OCI-LY3 (cell line): ENCODE data around the gene GALNS.

Experiments used
- H2AFZ ChIP-seq: fragments of 200-600, 300-600 bp; shearing (Covaris generic); 2 replicates; pipeline ENCODE4 v1.6.0; 2014; ENCODE audit warnings: antibody characterized with exemption, low read depth, low read length
- H3K27ac ChIP-seq: fragments of 200-600, 300-600 bp; sonication (generic); 2 replicates; pipeline ENCODE4 v1.5.1; 2014; ENCODE audit warnings: mild to moderate bottlenecking, low read length, moderate library complexity, mixed read lengths
- H3K27me3 ChIP-seq: fragments of 200-600, 300-600 bp; sonication (generic); 2 replicates; pipeline ENCODE4 v1.6.1; 2014; ENCODE audit warnings: low read depth, low read length, mixed read lengths
- H3K36me3 ChIP-seq: fragments of 200-600, 300-600 bp; sonication (generic); replicated peaks from 2 replicates; pipeline ENCODE3; 2014; ENCODE audit warnings: low read depth, low read length, mixed read lengths
- H3K4me1 ChIP-seq: fragments of 300-600, 200-600 bp; sonication (generic); 2 replicates; pipeline ENCODE4 v1.6.1; 2014; ENCODE audit warnings: low read length, mixed read lengths
- H3K4me2 ChIP-seq: fragments of 200-600, 300-600 bp; sonication (generic); 2 replicates; pipeline ENCODE4 v1.6.1; 2014; ENCODE audit warnings: low read length, mixed read lengths
- H3K4me3 ChIP-seq: fragments of 300-600, 200-600 bp; sonication (generic); 2 replicates; pipeline ENCODE4 v1.5.1; 2014; ENCODE audit warnings: antibody characterized with exemption, mild to moderate bottlenecking, low read length, moderate library complexity
- H3K79me2 ChIP-seq: fragments of 300-600, 200-600 bp; shearing (Covaris generic); 2 replicates; pipeline ENCODE4 v1.6.1; 2014; ENCODE audit warnings: mild to moderate bottlenecking, low read length, mixed read lengths
- H3K9ac ChIP-seq: fragments of 300-600, 200-600 bp; shearing (Covaris generic); 2 replicates; pipeline ENCODE4 v1.6.0; 2014; ENCODE audit warnings: mild to moderate bottlenecking, low read length, moderate library complexity
- H3K9me3 ChIP-seq: fragments of 200-600, 300-600 bp; shearing (Covaris generic); 2 replicates; pipeline ENCODE4 v1.6.1; 2014; ENCODE audit warnings: low read length, mixed read lengths; ENCODE audit not compliant: insufficient read depth
- H4K20me1 ChIP-seq: fragments of 200-600, 300-600 bp; sonication (generic); 2 replicates; pipeline ENCODE4 v1.6.1; 2016; ENCODE audit warnings: low read length, mixed read lengths; ENCODE audit not compliant: insufficient read depth
- CTCF ChIP-seq: fragments of 200-600, 300-600 bp; sonication (generic); IDR thresholded peaks from 2 replicates; pipeline ENCODE4 v1.5.1; 2014; ENCODE audit warnings: antibody characterized with exemption, low read length, low read depth
- EZH2phosphoT487 ChIP-seq: fragments of 200-600 bp; shearing (Covaris generic); IDR thresholded peaks from 2 replicates; pipeline ENCODE4 v1.6.1; 2018; ENCODE audit warnings: antibody characterized with exemption, mixed run types, low read depth

The GALNS gene

GRCh38 chr16:88836791-88837190 is 20.0 kb downstream of the GALNS start:
- Histone ChIP-seq H4K20me1 (no peaks in the 10 kb centered on the region), H3K27me3 (no peaks in the 10 kb centered on the region), H3K4me2 (no peak overlapping the region), H3K9ac (no peak overlapping the region), H3K4me1 (peaks cover 5% of the 10 kb centered on the region; the same call in 1 of the 2 replicates), H3K27ac (no peak overlapping the region), H3K79me2 (no peaks in the 10 kb centered on the region), H3K4me3 (no peak overlapping the region), H3K36me3 (no peaks in the 10 kb centered on the region), H2AFZ (no peak overlapping the region), H3K9me3 (no peaks in the 10 kb centered on the region)
- no peak for TF ChIP-seq CTCF
- TF ChIP-seq EZH2phosphoT487, result no peak

GRCh38 chr16:88835818-88836217 is 20.9 kb downstream of the GALNS start:
- no peak overlapping the region for H3K9ac ChIP-seq
- no peak overlapping the region for H2AFZ ChIP-seq
- no peaks in the 10 kb centered on the region for H3K79me2 ChIP-seq
- H3K9me3 ChIP-seq, result no peaks in the 10 kb centered on the region
- H3K27ac ChIP-seq, result no peak overlapping the region
- H3K4me3 ChIP-seq, result no peak overlapping the region
- H3K4me2 ChIP-seq, result no peak overlapping the region
- no peaks in the 10 kb centered on the region for H3K36me3 ChIP-seq
- H3K27me3 ChIP-seq, result no peaks in the 10 kb centered on the region
- H4K20me1 ChIP-seq, result no peaks in the 10 kb centered on the region
- TF ChIP-seq CTCF (no peak), EZH2phosphoT487 (no peak)
- H3K4me1 ChIP-seq, result peaks cover 5% of the 10 kb centered on the region; the same call in 1 of the 2 replicates

GRCh38 chr16:88835383-88835782 is 21.4 kb downstream of the GALNS start:
- H3K36me3 ChIP-seq, result no peaks in the 10 kb centered on the region
- no peak overlapping the region for H3K4me2 ChIP-seq
- no peaks in the 10 kb centered on the region; the same call in 1 of the 2 replicates for H4K20me1 ChIP-seq
- H3K4me3 ChIP-seq, result no peak overlapping the region
- no peak overlapping the region for H2AFZ ChIP-seq
- no peaks in the 10 kb centered on the region for H3K9me3 ChIP-seq
- H3K27ac ChIP-seq, result no peak overlapping the region
- no peaks in the 10 kb centered on the region for H3K27me3 ChIP-seq
- H3K9ac ChIP-seq, result no peak overlapping the region
- peaks cover 5% of the 10 kb centered on the region; the same call in 1 of the 2 replicates for H3K4me1 ChIP-seq
- no peak for TF ChIP-seq EZH2phosphoT487
- no peak for TF ChIP-seq CTCF
- no peaks in the 10 kb centered on the region for H3K79me2 ChIP-seq

- no peaks in the 10 kb centered on the region for H3K79me2 ChIP-seq
- H3K4me1 ChIP-seq, result peaks cover 5% of the 10 kb centered on the region; the same call in 1 of the 2 replicates
- no peaks in the 10 kb centered on the region for H3K9me3 ChIP-seq
- H3K27me3 ChIP-seq, result no peaks in the 10 kb centered on the region
- H3K4me2 ChIP-seq, result no peak overlapping the region
- H3K4me3 ChIP-seq, result no peak overlapping the region
- no peak overlapping the region for H3K27ac ChIP-seq
- H3K9ac ChIP-seq, result no peak overlapping the region
- no peak overlapping the region for H2AFZ ChIP-seq
- no peaks in the 10 kb centered on the region; the same call in 1 of the 2 replicates for H4K20me1 ChIP-seq
- no peaks in the 10 kb centered on the region for H3K36me3 ChIP-seq
- TF ChIP-seq CTCF, result no peak
- TF ChIP-seq EZH2phosphoT487, result no peak
These were observed 22.1 kb downstream of the GALNS start for GRCh38 chr16:88834670-88835069.
